ENCODE results near the gene SPP1. TPM values are rescaled to one million over a fixed set of nuclear protein-coding genes. Genes with fewer than 3 reads are reported as not detected.
"Not testable (repeated sequence)": the region's sequence is repeated elsewhere in the genome, so short reads cannot be mapped to it uniquely, and the experiment has no call there.

Gene SPP1
- total and polyA plus RNA-seq, 9 of the 15 experiments (the other 6 are each of a cell fraction or from before 2014, with no cell fraction given) = 0.10 to 0.64 TPM; not detected in 7

DNA sequence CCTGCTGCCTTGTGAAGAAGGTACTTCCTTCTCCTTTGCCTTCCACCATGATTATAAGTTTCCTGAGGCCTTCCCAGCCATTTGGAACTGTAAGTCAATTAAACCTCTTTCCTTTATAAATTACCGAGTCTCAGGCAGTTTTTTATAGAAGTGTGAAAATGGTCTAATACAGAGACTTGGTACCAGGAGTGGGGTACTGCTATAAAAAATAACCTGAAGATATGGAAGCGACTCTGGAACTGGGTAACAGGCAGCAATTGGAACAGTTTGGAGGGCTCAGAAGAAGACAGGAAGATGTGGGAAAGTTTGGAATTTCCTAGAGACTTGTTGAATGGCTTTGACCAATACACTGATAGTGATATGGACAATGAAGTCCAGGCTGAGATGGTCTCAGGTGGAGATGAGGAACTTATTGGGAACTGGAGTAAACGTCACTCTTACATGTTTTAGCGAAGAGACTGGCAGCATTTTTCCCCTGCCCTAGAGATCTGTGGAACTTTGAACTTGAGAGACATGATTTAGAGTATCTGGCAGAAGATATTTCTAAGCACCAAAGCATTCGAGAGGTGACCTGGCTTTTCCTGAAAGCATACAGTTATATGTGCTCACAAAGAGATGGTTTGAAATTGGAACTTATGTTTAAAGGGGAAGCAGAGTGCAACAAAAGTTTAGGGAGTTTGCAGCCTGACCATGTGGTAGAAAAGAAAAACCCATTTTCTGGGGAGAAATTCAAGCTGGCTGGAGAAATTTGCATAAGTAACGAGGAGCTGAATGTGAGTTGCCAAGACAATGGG lies 50.6 kb downstream of the SPP1 start:
- intact Hi-C loops (cut with micrococcal nuclease); DNase-seq (ENCODE audit: extremely low read depth in 1 of 4, low spot score in 3 of 4); H3K9me1 ChIP-seq (ENCODE audit: control insufficient read depth, insufficient read depth, low read length); H3K9me3 ChIP-seq (replicated peaks; ENCODE audit: control insufficient read depth, insufficient read depth, low read depth, low read length); H4K20me1 ChIP-seq (replicated peaks; ENCODE audit: control insufficient read depth, insufficient read depth, low read length); H3K4me2 ChIP-seq (ENCODE audit: insufficient read depth, low read length); H3K9ac ChIP-seq (ENCODE audit: insufficient read depth in 1 of 2, low read depth in 2 of 2, low read length in 2 of 2); ATAC-seq; H3K79me2 ChIP-seq (ENCODE audit: control insufficient read depth, insufficient read depth, low read length); H3K27me3 ChIP-seq (ENCODE audit: control insufficient read depth in 2 of 2, insufficient read depth in 2 of 2, low read length in 2 of 2); H3K27ac ChIP-seq (ENCODE audit: extremely low read depth, low read depth, low read length); in situ Hi-C loops (cut with MboI); BruUV-seq (replicated peaks); H3K36me3 ChIP-seq (ENCODE audit: control insufficient read depth, insufficient read depth, low read length); CTCF ChIA-PET (ENCODE audit: low intra/inter-chr PET ratio); H3K4me1 ChIP-seq (replicated peaks in 1 of 2; ENCODE audit: control insufficient read depth in 2 of 2, insufficient read depth in 2 of 2, low read length in 2 of 2); H2AFZ ChIP-seq (ENCODE audit: low read depth, low read length); POLR2A ChIA-PET; H3K4me3 ChIP-seq; FAIRE-seq: not testable (repeated sequence)
- WGBS (ENCODE audit: insufficient coverage, low coverage, missing lambda C conversion rate) = 0% methylated on average over 6 of the region's 6 CpGs
- peak; percentile 91 for TF ChIP-seq ZNF707 (CRISPR knock-in tag; conservative IDR thresholded peaks at IDR 0.05)

DNA sequence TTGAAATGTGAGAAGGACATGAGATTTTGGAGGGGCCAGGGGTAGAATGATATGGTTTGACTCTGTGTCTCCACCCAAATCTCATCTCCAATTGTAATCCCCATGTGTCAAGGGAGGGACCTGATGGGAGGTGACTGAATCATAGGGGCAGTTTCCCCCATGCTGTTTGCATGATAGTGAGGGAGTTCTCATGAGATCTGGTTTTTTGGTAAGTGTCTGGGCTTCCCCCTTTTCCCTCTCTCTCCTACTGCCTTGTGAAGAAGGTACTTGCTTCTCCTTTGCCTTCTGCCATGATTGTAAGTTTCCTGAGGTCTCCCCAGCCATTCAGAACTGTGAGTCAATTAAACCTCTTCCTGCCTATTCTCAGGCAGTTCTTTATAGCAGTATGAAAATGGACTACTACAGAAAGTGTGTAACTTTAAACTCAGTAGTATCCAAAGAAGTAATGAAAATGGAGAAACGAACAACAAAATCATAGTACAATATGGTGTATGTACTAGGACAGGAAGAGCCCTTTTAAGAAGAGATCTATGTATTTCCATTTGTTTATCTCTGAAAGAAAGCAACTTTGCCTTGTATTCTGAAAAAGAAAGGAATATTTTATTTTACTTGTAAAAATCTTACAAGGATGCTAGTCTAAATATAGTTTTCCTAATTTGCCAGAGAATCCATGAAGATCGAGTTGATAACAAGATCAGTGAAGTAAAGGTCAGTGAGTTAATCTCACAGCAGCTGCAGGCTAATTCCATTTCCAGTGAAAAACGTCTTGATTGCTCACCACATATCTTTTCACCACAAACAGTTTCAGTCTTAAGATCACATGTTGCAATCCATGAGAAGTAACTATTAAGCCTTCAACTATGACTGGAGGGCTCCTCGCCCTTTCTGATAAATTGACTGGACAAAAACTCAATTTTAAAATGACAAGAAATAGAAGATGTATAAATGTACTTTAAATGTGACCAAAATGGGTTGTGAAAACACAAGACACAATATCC lies 52.4 kb downstream of the SPP1 start:
- Histone ChIP-seq H4K20me1 (replicated peaks; ENCODE audit: control insufficient read depth, insufficient read depth, low read length) (no peaks in the 10 kb centered on the region), H3K4me2 (ENCODE audit: insufficient read depth, low read length) (no peak overlapping the region), H3K4me3 (no peak overlapping the region), H3K27ac (ENCODE audit: extremely low read depth, low read depth, low read length) (no peak overlapping the region), H3K4me1 (replicated peaks in 1 of 2; ENCODE audit: control insufficient read depth in 2 of 2, insufficient read depth in 2 of 2, low read length in 2 of 2) (no peaks in the 10 kb centered on the region), H3K9me1 (ENCODE audit: control insufficient read depth, insufficient read depth, low read length) (no peaks in the 10 kb centered on the region), H3K79me2 (ENCODE audit: control insufficient read depth, insufficient read depth, low read length) (no peaks in the 10 kb centered on the region), H3K36me3 (ENCODE audit: control insufficient read depth, insufficient read depth, low read length) (no peaks in the 10 kb centered on the region), H3K9ac (ENCODE audit: insufficient read depth in 1 of 2, low read depth in 2 of 2, low read length in 2 of 2) (no peak overlapping the region), H2AFZ (ENCODE audit: low read depth, low read length) (no peak overlapping the region), H3K27me3 (ENCODE audit: control insufficient read depth in 2 of 2, insufficient read depth in 2 of 2, low read length in 2 of 2) (no peaks in the 10 kb centered on the region), H3K9me3 (replicated peaks; ENCODE audit: control insufficient read depth, insufficient read depth, low read depth, low read length) (no peaks in the 10 kb centered on the region)
- ChIA-PET CTCF (ENCODE audit: low intra/inter-chr PET ratio) (interaction anchor here (0.6 kb wide), 1 partner anchor 26 kb away, joined by 4 read pairs; no protein-coding TSS in a partner anchor), POLR2A (no interaction called here)
- WGBS (ENCODE audit: insufficient coverage, low coverage, missing lambda C conversion rate) = 1% methylated on average over 4 of the region's 4 CpGs
- ATAC-seq (no peak), FAIRE-seq (no peak), DNase-seq (ENCODE audit: extremely low read depth in 1 of 4, low spot score in 3 of 4) (no peak)
- in situ Hi-C loops (cut with MboI) (no loop called here), intact Hi-C loops (cut with micrococcal nuclease) (no loop called here)
- BruUV-seq (replicated peaks) = no TSS peak
- TF ChIP-seq TRIM28 (IDR thresholded peaks at IDR 0.05) (no peak), HEY1 (CRISPR knock-in tag; IDR thresholded peaks at IDR 0.05; ENCODE audit: borderline replicate concordance) (0 out of 2 replicates have a peak, but pooled peaks have one; percentile 9), ADNP (tag; IDR thresholded peaks at IDR 0.05) (no peak), TCF3 (CRISPR knock-in tag; IDR thresholded peaks at IDR 0.05) (0 out of 2 replicates have a peak, but pooled peaks have one; percentile 22), CEBPG (CRISPR knock-in tag; IDR thresholded peaks at IDR 0.05) (no peak), CEBPG (tag; conservative IDR thresholded peaks at IDR 0.05 in 1 of 2, IDR thresholded peaks at IDR 0.05 in 1 of 2) (peak; percentile 47 to 70), RBFOX2 (IDR thresholded peaks at IDR 0.05; ENCODE audit: low read depth, low read length) (no peak), ZNF766 (CRISPR knock-in tag; conservative IDR thresholded peaks at IDR 0.05) (peak; percentile 62; the same call in 1 of the 2 replicates), ARID2 (IDR thresholded peaks at IDR 0.05) (no peak)
- TF ChIP-seq, protein P1, sequence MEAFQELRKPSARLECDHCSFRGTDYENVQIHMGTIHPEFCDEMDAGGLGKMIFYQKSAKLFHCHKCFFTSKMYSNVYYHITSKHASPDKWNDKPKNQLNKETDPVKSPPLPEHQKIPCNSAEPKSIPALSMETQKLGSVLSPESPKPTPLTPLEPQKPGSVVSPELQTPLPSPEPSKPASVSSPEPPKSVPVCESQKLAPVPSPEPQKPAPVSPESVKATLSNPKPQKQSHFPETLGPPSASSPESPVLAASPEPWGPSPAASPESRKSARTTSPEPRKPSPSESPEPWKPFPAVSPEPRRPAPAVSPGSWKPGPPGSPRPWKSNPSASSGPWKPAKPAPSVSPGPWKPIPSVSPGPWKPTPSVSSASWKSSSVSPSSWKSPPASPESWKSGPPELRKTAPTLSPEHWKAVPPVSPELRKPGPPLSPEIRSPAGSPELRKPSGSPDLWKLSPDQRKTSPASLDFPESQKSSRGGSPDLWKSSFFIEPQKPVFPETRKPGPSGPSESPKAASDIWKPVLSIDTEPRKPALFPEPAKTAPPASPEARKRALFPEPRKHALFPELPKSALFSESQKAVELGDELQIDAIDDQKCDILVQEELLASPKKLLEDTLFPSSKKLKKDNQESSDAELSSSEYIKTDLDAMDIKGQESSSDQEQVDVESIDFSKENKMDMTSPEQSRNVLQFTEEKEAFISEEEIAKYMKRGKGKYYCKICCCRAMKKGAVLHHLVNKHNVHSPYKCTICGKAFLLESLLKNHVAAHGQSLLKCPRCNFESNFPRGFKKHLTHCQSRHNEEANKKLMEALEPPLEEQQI (IDR thresholded peaks at IDR 0.05) = no peak

All from K562 (cell line).